ENCODE data around the gene ZYG11B.

GRCh38 chr1:52727956-52728656 is 1.9 kb downstream of the ZYG11B start:
- TF ChIP-seq, protein P1, sequence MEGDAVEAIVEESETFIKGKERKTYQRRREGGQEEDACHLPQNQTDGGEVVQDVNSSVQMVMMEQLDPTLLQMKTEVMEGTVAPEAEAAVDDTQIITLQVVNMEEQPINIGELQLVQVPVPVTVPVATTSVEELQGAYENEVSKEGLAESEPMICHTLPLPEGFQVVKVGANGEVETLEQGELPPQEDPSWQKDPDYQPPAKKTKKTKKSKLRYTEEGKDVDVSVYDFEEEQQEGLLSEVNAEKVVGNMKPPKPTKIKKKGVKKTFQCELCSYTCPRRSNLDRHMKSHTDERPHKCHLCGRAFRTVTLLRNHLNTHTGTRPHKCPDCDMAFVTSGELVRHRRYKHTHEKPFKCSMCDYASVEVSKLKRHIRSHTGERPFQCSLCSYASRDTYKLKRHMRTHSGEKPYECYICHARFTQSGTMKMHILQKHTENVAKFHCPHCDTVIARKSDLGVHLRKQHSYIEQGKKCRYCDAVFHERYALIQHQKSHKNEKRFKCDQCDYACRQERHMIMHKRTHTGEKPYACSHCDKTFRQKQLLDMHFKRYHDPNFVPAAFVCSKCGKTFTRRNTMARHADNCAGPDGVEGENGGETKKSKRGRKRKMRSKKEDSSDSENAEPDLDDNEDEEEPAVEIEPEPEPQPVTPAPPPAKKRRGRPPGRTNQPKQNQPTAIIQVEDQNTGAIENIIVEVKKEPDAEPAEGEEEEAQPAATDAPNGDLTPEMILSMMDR (conservative IDR thresholded peaks at IDR 0.05; ENCODE audit: low read length): no peak
- no peak for TF ChIP-seq EZH2phosphoT487 (IDR thresholded peaks at IDR 0.05; ENCODE audit: borderline replicate concordance)
